Measurements from ENCODE around the gene BICRAL. TPM values are rescaled to one million over a fixed set of nuclear protein-coding genes. Genes with fewer than 3 reads are reported as not detected.

Gene BICRAL
- total and polyA plus RNA-seq, 2 experiments from 2014 or later = 3.9 to 7.2 TPM

- TF ChIP-seq, protein P1, sequence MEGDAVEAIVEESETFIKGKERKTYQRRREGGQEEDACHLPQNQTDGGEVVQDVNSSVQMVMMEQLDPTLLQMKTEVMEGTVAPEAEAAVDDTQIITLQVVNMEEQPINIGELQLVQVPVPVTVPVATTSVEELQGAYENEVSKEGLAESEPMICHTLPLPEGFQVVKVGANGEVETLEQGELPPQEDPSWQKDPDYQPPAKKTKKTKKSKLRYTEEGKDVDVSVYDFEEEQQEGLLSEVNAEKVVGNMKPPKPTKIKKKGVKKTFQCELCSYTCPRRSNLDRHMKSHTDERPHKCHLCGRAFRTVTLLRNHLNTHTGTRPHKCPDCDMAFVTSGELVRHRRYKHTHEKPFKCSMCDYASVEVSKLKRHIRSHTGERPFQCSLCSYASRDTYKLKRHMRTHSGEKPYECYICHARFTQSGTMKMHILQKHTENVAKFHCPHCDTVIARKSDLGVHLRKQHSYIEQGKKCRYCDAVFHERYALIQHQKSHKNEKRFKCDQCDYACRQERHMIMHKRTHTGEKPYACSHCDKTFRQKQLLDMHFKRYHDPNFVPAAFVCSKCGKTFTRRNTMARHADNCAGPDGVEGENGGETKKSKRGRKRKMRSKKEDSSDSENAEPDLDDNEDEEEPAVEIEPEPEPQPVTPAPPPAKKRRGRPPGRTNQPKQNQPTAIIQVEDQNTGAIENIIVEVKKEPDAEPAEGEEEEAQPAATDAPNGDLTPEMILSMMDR (IDR thresholded peaks at IDR 0.05; ENCODE audit: low read depth, low read length) = no peak
- no peak overlapping the region for H3K27ac ChIP-seq
- no peak overlapping the region for H3K4me3 ChIP-seq
- no peaks in the 10 kb centered on the region for H3K9me3 ChIP-seq (ENCODE audit: low read depth)
- DNase-seq (ENCODE audit: low read depth in 1 of 2, low spot score in 1 of 2) = peak in 1 of 2 donors; percentile 78
- H3K36me3 ChIP-seq = no peaks in the 10 kb centered on the region
- peaks cover 4% of the 10 kb centered on the region for H3K4me1 ChIP-seq (ENCODE audit: low read depth)
- no peaks in the 10 kb centered on the region for H3K27me3 ChIP-seq
Measured at GRCh38 chr6:42907336-42907735, 125.5 kb downstream of the BICRAL start.

DNA sequence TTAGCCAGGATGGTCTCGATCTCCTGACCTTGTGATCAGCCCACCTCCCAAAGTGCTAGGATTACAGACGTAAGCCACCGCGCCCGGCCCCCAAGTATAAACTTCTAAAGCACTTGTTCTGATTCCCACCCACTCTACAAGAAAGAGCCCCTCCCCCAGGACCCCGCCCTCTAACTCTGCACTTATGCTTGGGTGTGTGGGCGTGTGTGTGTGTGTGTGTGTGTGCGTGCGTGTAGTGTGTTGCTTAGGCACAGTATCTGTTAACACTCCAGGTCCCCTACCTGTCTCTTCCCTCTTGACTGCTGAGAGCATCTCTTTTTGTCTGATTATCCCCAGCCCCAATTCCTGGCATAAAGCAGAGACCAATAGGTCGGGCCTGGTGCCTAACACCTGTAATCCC, 128.0 kb downstream of the BICRAL start:
- Histone ChIP-seq H3K4me1 (ENCODE audit: low read depth) (no peaks in the 10 kb centered on the region), H3K4me3 (no peak overlapping the region), H3K36me3 (no peaks in the 10 kb centered on the region), H3K9me3 (ENCODE audit: low read depth) (no peaks in the 10 kb centered on the region), H3K27me3 (no peaks in the 10 kb centered on the region), H3K27ac (no peak overlapping the region)
- TF ChIP-seq, protein P1 (IDR thresholded peaks at IDR 0.05; ENCODE audit: low read depth, low read length) = no peak
- no peak for DNase-seq (ENCODE audit: low read depth in 1 of 2, low spot score in 1 of 2)

- peak; percentile 25 to 49 for DNase-seq (ENCODE audit: low read depth in 1 of 2, low spot score in 1 of 2)
- no peaks in the 10 kb centered on the region for H3K27me3 ChIP-seq
- no peaks in the 10 kb centered on the region for H3K36me3 ChIP-seq
- H3K9me3 ChIP-seq (ENCODE audit: low read depth) = no peaks in the 10 kb centered on the region
- peak overlapping the region; percentile 26 for H3K4me3 ChIP-seq
- H3K27ac ChIP-seq = peak overlapping the region; percentile 38
- no peaks in the 10 kb centered on the region for H3K4me1 ChIP-seq (ENCODE audit: low read depth)
- TF ChIP-seq, protein P1 (IDR thresholded peaks at IDR 0.05; ENCODE audit: low read depth, low read length) = peak; percentile 8
Measured at GRCh38 chr6:42911171-42912021, 129.5 kb downstream of the BICRAL start.

- Histone ChIP-seq H3K27ac (no peak overlapping the region), H3K9me3 (ENCODE audit: low read depth) (no peaks in the 10 kb centered on the region), H3K27me3 (no peaks in the 10 kb centered on the region), H3K4me3 (no peak overlapping the region), H3K4me1 (ENCODE audit: low read depth) (no peaks in the 10 kb centered on the region), H3K36me3 (no peaks in the 10 kb centered on the region)
- TF ChIP-seq, protein P1 (IDR thresholded peaks at IDR 0.05; ENCODE audit: low read depth, low read length) = no peak
- no peak for DNase-seq (ENCODE audit: low read depth in 1 of 2, low spot score in 1 of 2)
Measured at GRCh38 chr6:42914546-42914945, 132.7 kb downstream of the BICRAL start.

- no peak for DNase-seq (ENCODE audit: low read depth in 1 of 2, low spot score in 1 of 2)
- Histone ChIP-seq H3K4me3 (no peak within 1 kb of the TSS), H3K36me3 (no peaks in the 10 kb centered on the region), H3K4me1 (ENCODE audit: low read depth) (no peaks in the 10 kb centered on the region), H3K27ac (no peak within 1 kb of the TSS), H3K9me3 (ENCODE audit: low read depth) (no peaks in the 10 kb centered on the region), H3K27me3 (no peaks in the 10 kb centered on the region)
- TF ChIP-seq, protein P1 (IDR thresholded peaks at IDR 0.05; ENCODE audit: low read depth, low read length) = no peak
Measured at GRCh38 chr6:42915732-42916131, 133.9 kb downstream of the BICRAL start, which contains the start of gene PTCRA. Gene PTCRA (plus strand): TSS chr6:42916053. CDS start chr6:42916070, 17 bp downstream.
